Thyroid gland (tissue), 4 donors: ENCODE measurements around the gene DYNLT2. TPM values are rescaled to one million over a fixed set of nuclear protein-coding genes. Genes with fewer than 3 reads are reported as not detected.

Experiments used
- DNase-seq, 2 donors: peaks; one replicate each; pipeline ENCODE4 v3.0.0-alpha.2; 2019
- H3K27ac ChIP-seq, 3 donors: fragments of 200-600 bp; sonication (generic); 1 replicate in 2 of 3; 2 replicates in 1 of 3; pipeline ENCODE4 v1.5.1; 2016 to 2019; ENCODE audit warnings: mild to moderate bottlenecking in 1 of 3, moderate library complexity in 1 of 3
- H3K27me3 ChIP-seq: fragments of 200-600 bp; sonication (generic); one replicate; pipeline ENCODE4 v1.5.1; 2019
- H3K36me3 ChIP-seq, 2 donors: fragments of 200-600 bp; sonication (generic); one replicate each; pipeline ENCODE4 v1.5.1; 2016 to 2019
- H3K4me1 ChIP-seq, 2 donors: fragments of 200-600 bp; sonication (generic); one replicate each; pipeline ENCODE4 v1.5.1; 2017 to 2019
- H3K4me3 ChIP-seq, 3 donors: fragments of 200-600 bp; sonication (generic); replicated peaks in 1 of 3; 1 replicate in 2 of 3; 2 replicates in 1 of 3; pipeline ENCODE4 v1.5.1; 2016; ENCODE audit warnings: mild to moderate bottlenecking in 1 of 3
- H3K9me3 ChIP-seq: fragments of 200-600 bp; sonication (generic); one replicate; pipeline ENCODE4 v1.5.1; 2017
- CTCF ChIP-seq, 6 experiments: fragments of 200-600 bp in 3 of 6; fragments of 450-650 bp in 3 of 6; sonication (generic) in 3 of 6; IDR thresholded peaks; one replicate each; pipeline ENCODE4 v1.5.1; 2016 to 2019; ENCODE audit warnings: antibody characterized with exemption in 6 of 6, mild to moderate bottlenecking in 2 of 6, inconsistent platforms in 1 of 6, moderate library complexity in 1 of 6
- POLR2A ChIP-seq, 2 donors: fragments of 450-650 bp; IDR thresholded peaks; one replicate each; pipeline ENCODE4 v1.6.1; 2017; ENCODE audit warnings: antibody characterized with exemption in 2 of 2, mild to moderate bottlenecking in 2 of 2, moderate library complexity in 1 of 2
- WGBS, 2 donors: methylation state at CpG; one replicate each; pipeline ENCODE4 v1.1.5; 2017; 5-methylcytosine and 5-hydroxymethylcytosine counted together
- intact Hi-C: fragments of 100-400 bp; cut with DNase I; formaldehyde crosslinking; loops from one replicate; pipeline ENCODE4 v1.15.1; 2023
- total RNA-seq, 4 donors: library from RNA; depleted of rRNA; stranded (reverse); fragments of >200 nt; gene quantifications; one replicate each; pipeline ENCODE4 v1.2.3, GENCODE V29; 2016

Gene DYNLT2
- total RNA-seq, 4 donors from 2014 or later = 0.50 to 5.5 (median 2.5) TPM

GRCh38 chr6:169778646-169779045, 27.3 kb upstream of the DYNLT2 start:
- Histone ChIP-seq H3K36me3 (peaks cover 3 to 5% of the 10 kb centered on the region in 2 donors), H3K4me1 (peaks cover 14 to 20% of the 10 kb centered on the region in 2 donors), H3K27me3 (no peaks in the 10 kb centered on the region), H3K27ac (peak overlapping the region in 1 of 3 donors; percentile 67), H3K9me3 (no peaks in the 10 kb centered on the region), H3K4me3 (no peak overlapping the region)
- intact Hi-C loops = no loop called here
- TF ChIP-seq POLR2A (IDR thresholded peaks at IDR 0.05) = no peak
- TF ChIP-seq CTCF (IDR thresholded peaks at IDR 0.05) = no peak
- no peak for DNase-seq
- WGBS, 2 donors = 97 to 99% methylated on average over 12 of the region's 12 CpGs

GRCh38 chr6:169777896-169778295, 26.5 kb upstream of the DYNLT2 start:
- Histone ChIP-seq H3K36me3 (peaks cover 3 to 5% of the 10 kb centered on the region in 2 donors), H3K9me3 (no peaks in the 10 kb centered on the region), H3K27ac (no peak overlapping the region), H3K4me3 (no peak overlapping the region), H3K27me3 (no peaks in the 10 kb centered on the region), H3K4me1 (peaks cover 14 to 20% of the 10 kb centered on the region in 2 donors)
- no peak for TF ChIP-seq CTCF (IDR thresholded peaks at IDR 0.05)
- TF ChIP-seq POLR2A (IDR thresholded peaks at IDR 0.05) = no peak
- intact Hi-C loops = no loop called here
- 93% methylated on average over 12 of the region's 12 CpGs for WGBS, 2 donors
- DNase-seq = no peak

GRCh38 chr6:169776379-169776778, 25.0 kb upstream of the DYNLT2 start:
- no peak for TF ChIP-seq POLR2A (IDR thresholded peaks at IDR 0.05)
- no peak for TF ChIP-seq CTCF (IDR thresholded peaks at IDR 0.05)
- DNase-seq = no peak

GRCh38 chr6:169775321-169775720, 23.9 kb upstream of the DYNLT2 start:
- no peak for TF ChIP-seq CTCF (IDR thresholded peaks at IDR 0.05)
- no peak for TF ChIP-seq POLR2A (IDR thresholded peaks at IDR 0.05)
- H3K4me1 ChIP-seq = peaks cover 9 to 17% of the 10 kb centered on the region in 2 donors
- DNase-seq = no peak
- no peaks in the 10 kb centered on the region for H3K27me3 ChIP-seq
- H3K4me3 ChIP-seq = no peak overlapping the region
- intact Hi-C loops = no loop called here
- 93 to 96% methylated on average over 10 of the region's 10 CpGs for WGBS, 2 donors
- H3K36me3 ChIP-seq = peaks cover 3 to 11% of the 10 kb centered on the region in 2 donors
- no peaks in the 10 kb centered on the region for H3K9me3 ChIP-seq
- no peak overlapping the region for H3K27ac ChIP-seq

More at GRCh38 chr6:169776379-169776778, 25.0 kb upstream of the DYNLT2 start:
- Histone ChIP-seq H3K9me3 (no peaks in the 10 kb centered on the region), H3K4me1 (peaks cover 14 to 20% of the 10 kb centered on the region in 2 donors), H3K36me3 (peaks cover 3 to 11% of the 10 kb centered on the region in 2 donors), H3K27me3 (no peaks in the 10 kb centered on the region), H3K27ac (no peak overlapping the region), H3K4me3 (no peak overlapping the region)
- WGBS, 2 donors = 96 to 100% methylated on average over 7 to 13 of the region's 13 CpGs
- intact Hi-C loops = no loop called here

GRCh38 chr6:169774347-169774746, 23.0 kb upstream of the DYNLT2 start:
- Histone ChIP-seq H3K4me3 (no peak overlapping the region), H3K27me3 (no peaks in the 10 kb centered on the region), H3K9me3 (no peaks in the 10 kb centered on the region), H3K4me1 (peaks cover 0 to 8% of the 10 kb centered on the region in 2 donors), H3K27ac (no peak overlapping the region), H3K36me3 (peaks cover 3 to 11% of the 10 kb centered on the region in 2 donors)
- TF ChIP-seq POLR2A (IDR thresholded peaks at IDR 0.05) (no peak), CTCF (IDR thresholded peaks at IDR 0.05) (no peak)
- intact Hi-C loops = no loop called here
- WGBS, 2 donors = 90 to 94% methylated on average over 9 of the region's 9 CpGs
- DNase-seq = no peak
